Measurements from ENCODE around the gene SPAG9.

Gene SPAG9

DNA sequence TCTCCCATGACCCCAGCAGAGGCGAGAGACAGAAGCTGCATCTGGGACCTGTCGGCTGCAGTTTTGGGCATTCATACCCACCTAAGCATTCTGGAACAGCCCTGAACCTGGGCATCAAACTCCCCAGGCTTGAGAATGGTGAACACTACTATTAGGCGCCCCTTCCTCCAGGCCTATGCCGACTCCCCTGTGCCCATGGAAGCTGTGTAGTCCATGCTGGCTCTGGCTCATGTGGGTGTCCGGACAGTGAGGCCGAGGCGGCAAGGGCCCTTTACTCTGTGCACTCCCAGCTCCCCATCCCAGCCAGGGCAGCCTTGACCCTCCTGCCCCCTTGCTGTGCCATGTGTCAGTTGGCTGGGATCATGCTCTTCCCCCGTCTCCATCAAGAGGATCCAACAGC, 165.5 kb downstream of the SPAG9 start:
- H3K4ac ChIP-seq (ENCODE audit: low read length) = no peak overlapping the region
- no peak overlapping the region for H3K27ac ChIP-seq (replicated peaks; ENCODE audit: low read length)
- H3K36me3 ChIP-seq (replicated peaks in 1 of 2; ENCODE audit: control insufficient read depth in 2 of 2, insufficient read depth in 2 of 2, low read length in 2 of 2) = peaks cover 2 to 14% of the 10 kb centered on the region in 2 donors
- H2BK12ac ChIP-seq (ENCODE audit: low read length) = peak overlapping the region; percentile 48
- WGBS, 2 donors (ENCODE audit: extremely low coverage in 2 of 2, insufficient read length in 2 of 2, insufficient replicate concordance in 1 of 2) = no CpG with 5 or more reads among the region's 8 CpGs
- H2BK120ac ChIP-seq (ENCODE audit: low read depth, low read length) = peak overlapping the region; percentile 48
- no peak for DNase-seq (ENCODE audit: low spot score)
- H3K4me3 ChIP-seq (ENCODE audit: low read length in 2 of 2) = no peak overlapping the region
- H3K18ac ChIP-seq (ENCODE audit: low read length) = peak overlapping the region; percentile 92
- H3K4me1 ChIP-seq (ENCODE audit: control insufficient read depth in 2 of 2, insufficient read depth in 1 of 2, low read depth in 1 of 2, low read length in 2 of 2) = peaks cover 24 to 26% of the 10 kb centered on the region in 2 donors
- peak overlapping the region; percentile 25 for H3K14ac ChIP-seq (ENCODE audit: low read length)
- no peak overlapping the region for H3K9ac ChIP-seq (ENCODE audit: low read depth, low read length, poor library complexity)
- peak overlapping the region; percentile 85 for H2AK5ac ChIP-seq (ENCODE audit: low read depth, low read length)
- H3K9me3 ChIP-seq (replicated peaks in 1 of 2; ENCODE audit: control insufficient read depth in 2 of 2, insufficient read depth in 1 of 2, low read depth in 1 of 2, low read length in 2 of 2) = no peaks in the 10 kb centered on the region
- peak overlapping the region; percentile 34 for H4K91ac ChIP-seq (ENCODE audit: low read depth, low read length, poor library complexity)
- no peak overlapping the region for H4K8ac ChIP-seq (ENCODE audit: low read depth, low read length)
- H3K4me2 ChIP-seq (ENCODE audit: insufficient read depth, low read length, poor library complexity, severe bottlenecking) = no peak overlapping the region
- H3K27me3 ChIP-seq (ENCODE audit: control insufficient read depth in 3 of 3, insufficient read depth in 3 of 3, low read depth in 1 of 3, low read length in 3 of 3) = no peaks in the 10 kb centered on the region
- peak overlapping the region; percentile 50 for H3K23ac ChIP-seq (ENCODE audit: low read depth, low read length, poor library complexity)
- H3K79me1 ChIP-seq (ENCODE audit: low read depth, low read length) = no peaks in the 10 kb centered on the region
- peak overlapping the region; percentile 95 for H2BK5ac ChIP-seq (ENCODE audit: low read length)
- peak overlapping the region; percentile 4 for H2BK15ac ChIP-seq (ENCODE audit: low read length)
- H2AFZ ChIP-seq (ENCODE audit: low read length) = no peak overlapping the region

DNA sequence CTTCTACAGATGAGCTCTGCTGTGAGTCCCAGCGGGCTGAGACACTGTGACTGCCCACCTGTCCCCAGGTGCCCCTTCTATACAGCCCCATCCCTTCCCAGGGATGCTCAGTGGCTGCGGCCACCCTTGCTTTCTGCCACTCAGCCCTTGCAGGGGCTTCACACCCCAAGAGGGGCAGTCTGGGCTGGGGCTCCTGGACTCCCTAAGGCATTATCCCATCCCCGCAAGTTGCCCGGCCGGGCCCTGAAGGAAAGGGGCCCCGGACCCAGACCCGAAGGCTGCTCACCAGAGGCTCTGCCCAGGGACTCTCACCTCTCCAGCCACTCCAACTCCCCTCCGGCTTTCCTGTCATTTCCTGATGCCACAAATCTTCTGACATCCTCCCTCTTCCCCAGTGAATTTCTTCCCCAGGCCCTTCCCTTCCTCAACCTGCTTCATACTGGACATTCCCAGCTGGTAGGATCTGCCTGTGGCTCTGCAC, 166.0 kb downstream of the SPAG9 start:
- Histone ChIP-seq H2AK5ac (ENCODE audit: low read depth, low read length) (peak overlapping the region; percentile 85), H4K91ac (ENCODE audit: low read depth, low read length, poor library complexity) (no peak overlapping the region), H3K18ac (ENCODE audit: low read length) (peak overlapping the region; percentile 92), H3K4me1 (ENCODE audit: control insufficient read depth in 2 of 2, insufficient read depth in 1 of 2, low read depth in 1 of 2, low read length in 2 of 2) (peaks cover 26 to 31% of the 10 kb centered on the region in 2 donors), H2BK5ac (ENCODE audit: low read length) (peak overlapping the region; percentile 95), H2BK12ac (ENCODE audit: low read length) (no peak overlapping the region), H2BK15ac (ENCODE audit: low read length) (peak overlapping the region; percentile 3), H3K36me3 (replicated peaks in 1 of 2; ENCODE audit: control insufficient read depth in 2 of 2, insufficient read depth in 2 of 2, low read length in 2 of 2) (peaks cover 2 to 9% of the 10 kb centered on the region in 2 donors), H3K9me3 (replicated peaks in 1 of 2; ENCODE audit: control insufficient read depth in 2 of 2, insufficient read depth in 1 of 2, low read depth in 1 of 2, low read length in 2 of 2) (no peaks in the 10 kb centered on the region), H3K23ac (ENCODE audit: low read depth, low read length, poor library complexity) (no peak overlapping the region), H3K14ac (ENCODE audit: low read length) (no peak overlapping the region), H3K4me2 (ENCODE audit: insufficient read depth, low read length, poor library complexity, severe bottlenecking) (no peak overlapping the region), H3K9ac (ENCODE audit: low read depth, low read length, poor library complexity) (no peak overlapping the region), H2BK120ac (ENCODE audit: low read depth, low read length) (no peak overlapping the region), H3K4me3 (ENCODE audit: low read length in 2 of 2) (no peak overlapping the region), H3K79me1 (ENCODE audit: low read depth, low read length) (no peaks in the 10 kb centered on the region), H3K4ac (ENCODE audit: low read length) (no peak overlapping the region), H3K27ac (replicated peaks; ENCODE audit: low read length) (peak overlapping the region; percentile 60), H4K8ac (ENCODE audit: low read depth, low read length) (no peak overlapping the region), H2AFZ (ENCODE audit: low read length) (peak overlapping the region; percentile 30), H3K27me3 (ENCODE audit: control insufficient read depth in 3 of 3, insufficient read depth in 3 of 3, low read depth in 1 of 3, low read length in 3 of 3) (no peaks in the 10 kb centered on the region)
- WGBS, 2 donors (ENCODE audit: extremely low coverage in 2 of 2, insufficient read length in 2 of 2, insufficient replicate concordance in 1 of 2) = no CpG with 5 or more reads among the region's 8 CpGs
- DNase-seq (ENCODE audit: low spot score) = no peak

DNA sequence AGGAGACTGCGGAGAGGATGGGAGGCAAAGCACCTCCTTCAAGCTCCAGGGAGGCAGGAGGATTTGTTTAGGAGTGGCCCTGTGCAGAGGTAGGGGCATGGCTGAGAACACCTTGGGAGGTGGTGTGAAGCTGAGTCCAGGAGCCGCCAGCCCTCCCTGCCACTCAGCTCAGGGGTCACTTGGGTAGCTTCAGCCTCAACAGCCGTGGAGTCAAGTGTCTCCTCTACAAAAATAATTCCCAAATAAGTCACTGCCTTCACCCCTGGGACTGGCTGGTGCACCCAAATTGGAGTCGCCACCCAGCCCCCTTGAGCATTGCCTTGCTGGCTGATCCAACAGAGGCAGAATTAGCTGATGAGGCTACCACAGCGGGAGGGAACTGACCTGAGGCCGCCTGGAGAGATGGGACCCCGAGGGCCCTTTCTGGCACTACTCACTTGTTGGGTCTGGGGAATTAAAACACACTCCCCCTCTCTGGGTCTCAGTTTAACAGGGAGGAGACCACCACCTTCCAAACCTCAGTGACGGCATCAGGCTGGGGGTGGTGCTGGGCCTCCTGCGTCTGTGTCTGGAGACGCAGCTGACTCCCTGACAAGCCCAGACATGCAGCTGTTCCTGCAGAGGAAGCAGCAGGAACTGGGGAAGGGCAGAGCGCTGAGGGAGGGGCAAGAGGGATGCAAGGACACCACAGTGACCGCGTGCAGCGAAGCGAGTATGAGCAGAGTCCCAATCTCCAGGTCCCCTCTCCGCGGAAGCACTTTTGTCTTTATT, 166.7 kb downstream of the SPAG9 start:
- peak overlapping the region; percentile 60 for H3K27ac ChIP-seq (replicated peaks; ENCODE audit: low read length)
- H3K27me3 ChIP-seq (ENCODE audit: control insufficient read depth in 3 of 3, insufficient read depth in 3 of 3, low read depth in 1 of 3, low read length in 3 of 3) = no peaks in the 10 kb centered on the region
- H3K79me1 ChIP-seq (ENCODE audit: low read depth, low read length) = no peaks in the 10 kb centered on the region
- H3K4me3 ChIP-seq (ENCODE audit: low read length in 2 of 2) = no peak overlapping the region
- no peak overlapping the region for H3K9ac ChIP-seq (ENCODE audit: low read depth, low read length, poor library complexity)
- no peak for DNase-seq (ENCODE audit: low spot score)
- peak overlapping the region; percentile 95 for H3K18ac ChIP-seq (ENCODE audit: low read length)
- H2BK15ac ChIP-seq (ENCODE audit: low read length) = peak overlapping the region; percentile 3
- peak overlapping the region; percentile 67 for H2BK12ac ChIP-seq (ENCODE audit: low read length)
- no peak overlapping the region for H3K14ac ChIP-seq (ENCODE audit: low read length)
- H3K4me2 ChIP-seq (ENCODE audit: insufficient read depth, low read length, poor library complexity, severe bottlenecking) = peak overlapping the region; percentile 27
- peak overlapping the region; percentile 85 for H2AK5ac ChIP-seq (ENCODE audit: low read depth, low read length)
- peak overlapping the region; percentile 30 for H2AFZ ChIP-seq (ENCODE audit: low read length)
- no peaks in the 10 kb centered on the region for H3K9me3 ChIP-seq (replicated peaks in 1 of 2; ENCODE audit: control insufficient read depth in 2 of 2, insufficient read depth in 1 of 2, low read depth in 1 of 2, low read length in 2 of 2)
- peak overlapping the region; percentile 79 for H3K4ac ChIP-seq (ENCODE audit: low read length)
- no peak overlapping the region for H4K8ac ChIP-seq (ENCODE audit: low read depth, low read length)
- no CpG with 5 or more reads among the region's 17 CpGs for WGBS, 2 donors (ENCODE audit: extremely low coverage in 2 of 2, insufficient read length in 2 of 2, insufficient replicate concordance in 1 of 2)
- H4K91ac ChIP-seq (ENCODE audit: low read depth, low read length, poor library complexity) = peak overlapping the region; percentile 34
- no peak overlapping the region for H3K23ac ChIP-seq (ENCODE audit: low read depth, low read length, poor library complexity)
- H3K4me1 ChIP-seq (ENCODE audit: control insufficient read depth in 2 of 2, insufficient read depth in 1 of 2, low read depth in 1 of 2, low read length in 2 of 2) = peaks cover 26 to 37% of the 10 kb centered on the region in 2 donors
- H2BK120ac ChIP-seq (ENCODE audit: low read depth, low read length) = peak overlapping the region; percentile 84
- H3K36me3 ChIP-seq (replicated peaks in 1 of 2; ENCODE audit: control insufficient read depth in 2 of 2, insufficient read depth in 2 of 2, low read length in 2 of 2) = peaks cover 0 to 4% of the 10 kb centered on the region in 2 donors
- peak overlapping the region; percentile 95 for H2BK5ac ChIP-seq (ENCODE audit: low read length)

DNA sequence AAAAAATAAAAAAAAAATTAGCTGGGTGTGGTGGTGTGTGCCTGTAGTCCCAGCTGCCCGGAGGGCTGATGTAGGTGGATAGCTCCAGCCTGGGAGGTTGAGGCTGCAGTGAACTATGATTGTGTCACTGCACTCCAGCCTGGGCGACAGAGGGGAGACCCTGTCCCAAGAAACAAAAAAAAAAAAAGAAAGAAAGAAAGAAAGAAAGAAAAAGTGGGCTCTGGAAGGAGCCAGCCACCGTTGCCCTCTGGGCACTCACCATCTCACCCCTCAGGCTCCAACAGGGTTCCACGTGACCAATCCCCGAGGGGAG, 167.2 kb downstream of the SPAG9 start:
- H4K8ac ChIP-seq (ENCODE audit: low read depth, low read length) = no peak overlapping the region
- peak overlapping the region; percentile 84 for H2BK120ac ChIP-seq (ENCODE audit: low read depth, low read length)
- no peak overlapping the region for H2BK15ac ChIP-seq (ENCODE audit: low read length)
- peaks cover 26 to 38% of the 10 kb centered on the region in 2 donors for H3K4me1 ChIP-seq (ENCODE audit: control insufficient read depth in 2 of 2, insufficient read depth in 1 of 2, low read depth in 1 of 2, low read length in 2 of 2)
- no peak overlapping the region for H3K4me2 ChIP-seq (ENCODE audit: insufficient read depth, low read length, poor library complexity, severe bottlenecking)
- no peak for DNase-seq (ENCODE audit: low spot score)
- H3K36me3 ChIP-seq (replicated peaks in 1 of 2; ENCODE audit: control insufficient read depth in 2 of 2, insufficient read depth in 2 of 2, low read length in 2 of 2) = peaks cover 0 to 4% of the 10 kb centered on the region in 2 donors
- peak overlapping the region; percentile 67 for H2BK12ac ChIP-seq (ENCODE audit: low read length)
- H3K27ac ChIP-seq (replicated peaks; ENCODE audit: low read length) = no peak overlapping the region
- WGBS, 2 donors (ENCODE audit: extremely low coverage in 2 of 2, insufficient read length in 2 of 2, insufficient replicate concordance in 1 of 2) = no CpG with 5 or more reads among the region's 5 CpGs
- peak overlapping the region; percentile 95 for H3K18ac ChIP-seq (ENCODE audit: low read length)
- no peak overlapping the region for H3K14ac ChIP-seq (ENCODE audit: low read length)
- H3K4me3 ChIP-seq (ENCODE audit: low read length in 2 of 2) = no peak overlapping the region
- peak overlapping the region; percentile 95 for H2BK5ac ChIP-seq (ENCODE audit: low read length)
- H2AFZ ChIP-seq (ENCODE audit: low read length) = no peak overlapping the region
- no peak overlapping the region for H3K9ac ChIP-seq (ENCODE audit: low read depth, low read length, poor library complexity)
- H3K23ac ChIP-seq (ENCODE audit: low read depth, low read length, poor library complexity) = no peak overlapping the region
- no peak overlapping the region for H4K91ac ChIP-seq (ENCODE audit: low read depth, low read length, poor library complexity)
- H2AK5ac ChIP-seq (ENCODE audit: low read depth, low read length) = peak overlapping the region; percentile 73
- peak overlapping the region; percentile 79 for H3K4ac ChIP-seq (ENCODE audit: low read length)
- H3K9me3 ChIP-seq (replicated peaks in 1 of 2; ENCODE audit: control insufficient read depth in 2 of 2, insufficient read depth in 1 of 2, low read depth in 1 of 2, low read length in 2 of 2) = no peaks in the 10 kb centered on the region
- H3K79me1 ChIP-seq (ENCODE audit: low read depth, low read length) = no peaks in the 10 kb centered on the region
- H3K27me3 ChIP-seq (ENCODE audit: control insufficient read depth in 3 of 3, insufficient read depth in 3 of 3, low read depth in 1 of 3, low read length in 3 of 3) = no peaks in the 10 kb centered on the region
